ENCODE data around the gene HECTD4.

DNA sequence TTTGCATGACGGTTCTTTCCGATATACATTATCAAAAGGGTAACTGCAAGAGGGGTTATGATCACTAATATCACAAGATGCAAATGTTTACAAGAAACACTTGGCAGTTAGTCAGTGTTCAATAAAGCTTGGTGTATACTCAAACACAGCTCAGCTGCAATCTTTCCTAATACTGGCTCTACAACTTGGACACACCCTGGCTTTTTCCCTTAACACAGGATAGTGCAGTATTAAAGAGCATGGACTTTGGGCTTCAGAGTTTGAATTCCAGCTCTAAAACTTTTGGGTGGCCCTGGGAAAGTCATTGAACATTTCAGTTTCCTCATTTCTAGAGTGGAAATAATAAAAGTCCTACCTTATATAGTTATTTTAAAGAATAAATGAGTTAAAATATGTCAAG is 107.0 kb downstream of the HECTD4 start:
- TF ChIP-seq POLR2A (IDR thresholded peaks at IDR 0.05; ENCODE audit: low read depth, low read length) (no peak), RAD21 (IDR thresholded peaks at IDR 0.05; ENCODE audit: low read length) (no peak), CEBPB (IDR thresholded peaks at IDR 0.05; ENCODE audit: low read depth, low read length) (no peak), MXI1 (IDR thresholded peaks at IDR 0.05; ENCODE audit: borderline replicate concordance, low read depth, low read length) (no peak), MAZ (IDR thresholded peaks at IDR 0.05; ENCODE audit: borderline replicate concordance, low read depth, low read length) (no peak), RCOR1 (IDR thresholded peaks at IDR 0.05; ENCODE audit: insufficient replicate concordance, low read length) (no peak), SMC3 (IDR thresholded peaks at IDR 0.05; ENCODE audit: low read depth, low read length) (no peak), CHD1 (IDR thresholded peaks at IDR 0.05; ENCODE audit: low read depth, low read length) (no peak), RFX5 (IDR thresholded peaks at IDR 0.05; ENCODE audit: low read depth, low read length) (no peak), FOS (IDR thresholded peaks at IDR 0.05; ENCODE audit: low read depth, low read length) (no peak)
- TF ChIP-seq, protein P1, sequence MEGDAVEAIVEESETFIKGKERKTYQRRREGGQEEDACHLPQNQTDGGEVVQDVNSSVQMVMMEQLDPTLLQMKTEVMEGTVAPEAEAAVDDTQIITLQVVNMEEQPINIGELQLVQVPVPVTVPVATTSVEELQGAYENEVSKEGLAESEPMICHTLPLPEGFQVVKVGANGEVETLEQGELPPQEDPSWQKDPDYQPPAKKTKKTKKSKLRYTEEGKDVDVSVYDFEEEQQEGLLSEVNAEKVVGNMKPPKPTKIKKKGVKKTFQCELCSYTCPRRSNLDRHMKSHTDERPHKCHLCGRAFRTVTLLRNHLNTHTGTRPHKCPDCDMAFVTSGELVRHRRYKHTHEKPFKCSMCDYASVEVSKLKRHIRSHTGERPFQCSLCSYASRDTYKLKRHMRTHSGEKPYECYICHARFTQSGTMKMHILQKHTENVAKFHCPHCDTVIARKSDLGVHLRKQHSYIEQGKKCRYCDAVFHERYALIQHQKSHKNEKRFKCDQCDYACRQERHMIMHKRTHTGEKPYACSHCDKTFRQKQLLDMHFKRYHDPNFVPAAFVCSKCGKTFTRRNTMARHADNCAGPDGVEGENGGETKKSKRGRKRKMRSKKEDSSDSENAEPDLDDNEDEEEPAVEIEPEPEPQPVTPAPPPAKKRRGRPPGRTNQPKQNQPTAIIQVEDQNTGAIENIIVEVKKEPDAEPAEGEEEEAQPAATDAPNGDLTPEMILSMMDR (conservative IDR thresholded peaks at IDR 0.05; ENCODE audit: low read depth, low read length), result no peak
- TF ChIP-seq, protein P2, sequence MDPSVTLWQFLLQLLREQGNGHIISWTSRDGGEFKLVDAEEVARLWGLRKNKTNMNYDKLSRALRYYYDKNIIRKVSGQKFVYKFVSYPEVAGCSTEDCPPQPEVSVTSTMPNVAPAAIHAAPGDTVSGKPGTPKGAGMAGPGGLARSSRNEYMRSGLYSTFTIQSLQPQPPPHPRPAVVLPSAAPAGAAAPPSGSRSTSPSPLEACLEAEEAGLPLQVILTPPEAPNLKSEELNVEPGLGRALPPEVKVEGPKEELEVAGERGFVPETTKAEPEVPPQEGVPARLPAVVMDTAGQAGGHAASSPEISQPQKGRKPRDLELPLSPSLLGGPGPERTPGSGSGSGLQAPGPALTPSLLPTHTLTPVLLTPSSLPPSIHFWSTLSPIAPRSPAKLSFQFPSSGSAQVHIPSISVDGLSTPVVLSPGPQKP (IDR thresholded peaks at IDR 0.05; ENCODE audit: borderline replicate concordance, low read depth, low read length), result no peak

Measured in IMR-90 (cell line).